Mesenchymal stem cell (in vitro differentiated cells and primary cell): Measurements from ENCODE around the gene LITAF.
A peak's percentile ranks its signal among the peaks of the same experiment; 100 is the strongest.

Experiments
- DNase-seq: peaks from one replicate; pipeline ENCODE4 v3.0.0-alpha.2; 2013
- H2AFZ ChIP-seq: one replicate; pipeline ENCODE4 v1.6.1; 2013; ENCODE audit warnings: low read depth, mild to moderate bottlenecking, control low read depth, inconsistent platforms, low read length, moderate library complexity
- H2AK5ac ChIP-seq: 2 replicates; pipeline ENCODE4 v1.6.1; 2013; ENCODE audit warnings: low read length, moderate library complexity, mild to moderate bottlenecking, inconsistent platforms; ENCODE audit not compliant: severe bottlenecking
- H2BK120ac ChIP-seq: one replicate; pipeline ENCODE4 v1.6.1; 2013; ENCODE audit warnings: low read depth, mild to moderate bottlenecking, inconsistent platforms, low read length, moderate library complexity
- H2BK12ac ChIP-seq, 2 experiments: one replicate each; pipeline ENCODE4 v1.6.1; 2013; ENCODE audit warnings: inconsistent platforms in 2 of 2, low read length in 2 of 2, mild to moderate bottlenecking in 2 of 2, moderate library complexity in 2 of 2, control low read depth in 1 of 2
- H2BK15ac ChIP-seq: one replicate; pipeline ENCODE4 v1.6.1; 2013; ENCODE audit warnings: mild to moderate bottlenecking, low read depth, inconsistent platforms; ENCODE audit not compliant: poor library complexity, severe bottlenecking
- H2BK5ac ChIP-seq: 2 replicates; pipeline ENCODE4 v1.6.1; 2013; ENCODE audit warnings: low read depth, mild to moderate bottlenecking, low read length, control low read depth, inconsistent platforms; ENCODE audit not compliant: poor library complexity, severe bottlenecking
- H3K14ac ChIP-seq, 2 experiments: one replicate each; pipeline ENCODE4 v1.6.1; 2013; ENCODE audit warnings: inconsistent platforms in 2 of 2, low read length in 2 of 2, control low read depth in 1 of 2, mild to moderate bottlenecking in 1 of 2, moderate library complexity in 1 of 2
- H3K18ac ChIP-seq, 2 experiments: one replicate each; pipeline ENCODE4 v1.6.1; 2013; ENCODE audit warnings: inconsistent platforms in 2 of 2, low read length in 2 of 2, control low read depth in 1 of 2, low read depth in 1 of 2, mild to moderate bottlenecking in 1 of 2
- H3K23ac ChIP-seq, 2 experiments: one replicate each; pipeline ENCODE4 v1.6.1; 2013; ENCODE audit warnings: inconsistent platforms in 2 of 2, low read length in 2 of 2, mild to moderate bottlenecking in 2 of 2, moderate library complexity in 2 of 2, control low read depth in 1 of 2
- H3K27ac ChIP-seq: 2 replicates; pipeline ENCODE4 v1.5.1; 2013; ENCODE audit warnings: mild to moderate bottlenecking, moderate library complexity, low read length, control low read depth, inconsistent platforms; ENCODE audit not compliant: poor library complexity, severe bottlenecking
- H3K27me3 ChIP-seq, 2 experiments: 2 replicates each; pipeline versions ENCODE4 v1.6.1 to v1.7.0; 2013; ENCODE audit warnings: low read length in 2 of 2, mild to moderate bottlenecking in 2 of 2, moderate library complexity in 2 of 2, control low read depth in 1 of 2, inconsistent platforms in 1 of 2; ENCODE audit not compliant: control insufficient read depth in 1 of 2, insufficient read depth in 1 of 2
- H3K36me3 ChIP-seq, 2 experiments: 2 replicates each; pipeline versions ENCODE4 v1.6.1 to v1.7.0; 2013; ENCODE audit warnings: low read length in 2 of 2, control low read depth in 1 of 2, inconsistent platforms in 1 of 2, low read depth in 1 of 2, mild to moderate bottlenecking in 1 of 2; ENCODE audit not compliant: insufficient read depth in 2 of 2, control insufficient read depth in 1 of 2
- H3K4ac ChIP-seq, 2 experiments: one replicate each; pipeline ENCODE4 v1.6.1; 2013; ENCODE audit warnings: inconsistent platforms in 2 of 2, low read length in 2 of 2, mild to moderate bottlenecking in 2 of 2, moderate library complexity in 2 of 2, control low read depth in 1 of 2, low read depth in 1 of 2
- H3K4me1 ChIP-seq: 2 replicates; pipeline ENCODE4 v1.6.1; 2013; ENCODE audit warnings: low read depth, low read length, control low read depth; ENCODE audit not compliant: control insufficient read depth, insufficient read depth
- H3K4me2 ChIP-seq: 2 replicates; pipeline ENCODE4 v1.6.1; 2013; ENCODE audit warnings: low read length, mild to moderate bottlenecking, inconsistent platforms; ENCODE audit not compliant: poor library complexity, severe bottlenecking
- H3K4me3 ChIP-seq, 2 experiments: 2 replicates each; pipeline versions ENCODE4 v1.5.1 to v1.7.0; 2013; ENCODE audit warnings: low read length in 2 of 2, mild to moderate bottlenecking in 2 of 2, control low read depth in 1 of 2, low read depth in 1 of 2; ENCODE audit not compliant: insufficient read depth in 1 of 2
- H3K79me1 ChIP-seq: replicated peaks from 2 replicates; pipeline ENCODE4 v1.6.1; 2013; ENCODE audit warnings: mild to moderate bottlenecking, control low read depth, low read length, inconsistent platforms; ENCODE audit not compliant: poor library complexity, severe bottlenecking
- H3K9ac ChIP-seq: 2 replicates; pipeline ENCODE4 v1.7.0; 2013; ENCODE audit warnings: mild to moderate bottlenecking, low read length, moderate library complexity
- H3K9me3 ChIP-seq: 2 replicates; pipeline ENCODE4 v1.7.0; 2013; ENCODE audit warnings: mild to moderate bottlenecking, low read length; ENCODE audit not compliant: control insufficient read depth
- H4K8ac ChIP-seq: one replicate; pipeline ENCODE4 v1.6.1; 2013; ENCODE audit warnings: inconsistent platforms, mild to moderate bottlenecking, low read length, moderate library complexity
- H4K91ac ChIP-seq: one replicate; pipeline ENCODE4 v1.6.1; 2013; ENCODE audit warnings: mild to moderate bottlenecking, low read length, inconsistent platforms
- WGBS: methylation state at CpG from one replicate; pipeline ENCODE4 v1.1.7; 2013; ENCODE audit warnings: mixed read lengths; 5-methylcytosine and 5-hydroxymethylcytosine counted together

Gene LITAF

GRCh38 chr16:11610121-11610505 is 23.4 kb upstream of the LITAF start:
- H4K8ac ChIP-seq, result no peak overlapping the region
- no peak overlapping the region for H3K18ac ChIP-seq
- H2BK15ac ChIP-seq, result no peak overlapping the region
- no peaks in the 10 kb centered on the region for H3K36me3 ChIP-seq
- H2BK12ac ChIP-seq, result peak overlapping the region in 1 of 2 experiments; percentile 15
- H4K91ac ChIP-seq, result peak overlapping the region; percentile 10
- no peak overlapping the region for H3K9ac ChIP-seq
- H2BK120ac ChIP-seq, result no peak overlapping the region
- no peak overlapping the region for H3K4me3 ChIP-seq
- no peak overlapping the region for H2AFZ ChIP-seq
- no peak overlapping the region for H3K23ac ChIP-seq
- peak overlapping the region; percentile 49 for H2AK5ac ChIP-seq
- no peaks in the 10 kb centered on the region for H3K79me1 ChIP-seq
- no peak overlapping the region for H3K4ac ChIP-seq
- peaks cover 4 to 9% of the 10 kb centered on the region in 2 experiments for H3K27me3 ChIP-seq
- no peak for DNase-seq
- no peak overlapping the region for H3K4me2 ChIP-seq
- H3K14ac ChIP-seq, result no peak overlapping the region
- H3K4me1 ChIP-seq, result peaks cover 24% of the 10 kb centered on the region
- 82% methylated on average over 9 of the region's 9 CpGs for WGBS
- no peaks in the 10 kb centered on the region for H3K9me3 ChIP-seq
- H2BK5ac ChIP-seq, result peak overlapping the region; percentile 53
- H3K27ac ChIP-seq, result peak overlapping the region; percentile 72

- no peak overlapping the region for H3K4me2 ChIP-seq
- H3K9ac ChIP-seq, result no peak overlapping the region
- no peak overlapping the region for H3K4me3 ChIP-seq
- H4K8ac ChIP-seq, result peak overlapping the region; percentile 38
- peak overlapping the region in 1 of 2 experiments; percentile 38 for H3K4ac ChIP-seq
- H2AFZ ChIP-seq, result no peak overlapping the region
- no peak overlapping the region for H3K14ac ChIP-seq
- no peak overlapping the region for H2BK120ac ChIP-seq
- H3K27ac ChIP-seq, result peak overlapping the region; percentile 72
- peak; percentile 54 for DNase-seq
- peaks cover 21% of the 10 kb centered on the region for H3K4me1 ChIP-seq
- peak overlapping the region; percentile 49 for H2AK5ac ChIP-seq
- no peaks in the 10 kb centered on the region for H3K79me1 ChIP-seq
- no peak overlapping the region for H3K23ac ChIP-seq
- peaks cover 5 to 13% of the 10 kb centered on the region in 2 experiments for H3K27me3 ChIP-seq
- H2BK12ac ChIP-seq, result peak overlapping the region in 1 of 2 experiments; percentile 45
- H3K18ac ChIP-seq, result no peak overlapping the region
- H4K91ac ChIP-seq, result peak overlapping the region; percentile 10
- no peak overlapping the region for H2BK15ac ChIP-seq
- H3K9me3 ChIP-seq, result no peaks in the 10 kb centered on the region
- H3K36me3 ChIP-seq, result no peaks in the 10 kb centered on the region
- H2BK5ac ChIP-seq, result peak overlapping the region; percentile 53
- 76% methylated on average over 14 of the region's 14 CpGs for WGBS
Measured at GRCh38 chr16:11609474-11610120, 22.9 kb upstream of the LITAF start.

DNA sequence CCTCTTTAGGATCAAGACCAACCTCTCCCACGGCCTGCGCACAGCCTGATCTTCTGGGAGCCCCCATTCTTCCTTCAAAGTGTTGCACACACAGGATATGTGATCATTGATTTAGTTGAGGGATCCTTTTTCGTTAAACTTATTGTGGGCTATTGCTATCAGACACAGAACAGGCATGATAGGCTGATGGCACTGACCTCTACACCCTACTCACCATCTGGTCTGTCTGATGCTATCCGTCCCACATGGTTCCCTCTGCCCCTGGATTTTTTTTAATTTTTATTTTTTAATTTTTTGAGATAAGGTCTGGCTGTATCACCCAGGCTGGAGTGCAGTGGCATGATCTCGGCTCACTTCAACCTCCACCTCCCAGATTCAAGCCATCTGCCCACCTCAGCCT is 19.2 kb upstream of the LITAF start:
- Histone ChIP-seq H3K4me1 (peaks cover 18% of the 10 kb centered on the region), H2AFZ (no peak overlapping the region), H3K4me3 (no peak overlapping the region), H3K4me2 (no peak overlapping the region), H3K27me3 (peaks cover 5 to 13% of the 10 kb centered on the region in 2 experiments), H2BK12ac (peak overlapping the region in 1 of 2 experiments; percentile 51), H3K4ac (peak overlapping the region in 1 of 2 experiments; percentile 40), H2BK120ac (no peak overlapping the region), H4K8ac (peak overlapping the region; percentile 38), H3K9ac (no peak overlapping the region), H3K18ac (peak overlapping the region in 1 of 2 experiments; percentile 28), H2BK15ac (no peak overlapping the region), H3K79me1 (no peaks in the 10 kb centered on the region), H2AK5ac (peak overlapping the region; percentile 59), H3K27ac (no peak overlapping the region), H3K9me3 (no peaks in the 10 kb centered on the region), H3K14ac (no peak overlapping the region), H2BK5ac (no peak overlapping the region), H3K23ac (no peak overlapping the region), H3K36me3 (no peaks in the 10 kb centered on the region), H4K91ac (no peak overlapping the region)
- 100% methylated on average over 1 of the region's 5 CpGs for WGBS
- no peak for DNase-seq

DNA sequence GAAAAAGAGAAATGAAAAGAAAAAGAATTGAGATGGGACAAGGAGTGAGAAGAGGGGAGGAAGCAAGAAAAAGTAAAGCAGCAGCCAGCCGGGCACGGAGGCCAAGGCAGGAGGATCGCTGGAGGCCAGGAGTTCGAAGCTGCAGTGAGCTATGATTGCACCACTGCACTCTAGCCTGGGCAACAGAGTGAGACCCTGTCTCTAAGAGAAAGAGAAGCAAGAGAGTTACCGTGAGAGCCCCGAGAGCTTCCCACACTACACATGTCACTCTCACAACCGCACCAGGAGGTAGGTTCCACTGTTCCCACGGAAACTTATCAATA is 18.8 kb upstream of the LITAF start:
- no peaks in the 10 kb centered on the region for H3K36me3 ChIP-seq
- H2BK120ac ChIP-seq, result peak overlapping the region; percentile 27
- H3K27me3 ChIP-seq, result peaks cover 5 to 13% of the 10 kb centered on the region in 2 experiments
- DNase-seq, result no peak
- 94% methylated on average over 7 of the region's 8 CpGs for WGBS
- H3K4me1 ChIP-seq, result peaks cover 18% of the 10 kb centered on the region
- no peak overlapping the region for H2AFZ ChIP-seq
- H3K79me1 ChIP-seq, result no peaks in the 10 kb centered on the region
- H2BK5ac ChIP-seq, result no peak overlapping the region
- H3K27ac ChIP-seq, result no peak overlapping the region
- no peak overlapping the region for H3K4me2 ChIP-seq
- no peaks in the 10 kb centered on the region for H3K9me3 ChIP-seq
- H3K9ac ChIP-seq, result no peak overlapping the region
- peak overlapping the region; percentile 53 for H4K91ac ChIP-seq
- peak overlapping the region; percentile 38 for H4K8ac ChIP-seq
- H3K18ac ChIP-seq, result peak overlapping the region in 1 of 2 experiments; percentile 28
- H3K23ac ChIP-seq, result no peak overlapping the region
- H3K4ac ChIP-seq, result peak overlapping the region in 1 of 2 experiments; percentile 40
- peak overlapping the region in 1 of 2 experiments; percentile 51 for H2BK12ac ChIP-seq
- H3K14ac ChIP-seq, result no peak overlapping the region
- no peak overlapping the region for H2BK15ac ChIP-seq
- no peak overlapping the region for H3K4me3 ChIP-seq
- H2AK5ac ChIP-seq, result no peak overlapping the region
